Karpas-422 (cell line): ENCODE data around the gene SWSAP1. TPM values are rescaled to one million over a fixed set of nuclear protein-coding genes. Genes with fewer than 3 reads are reported as not detected.

Experiments used
- DNase-seq: peaks from one replicate; pipeline ENCODE4 v3.0.0-alpha.2; 2015
- H2AFZ ChIP-seq: fragments of 200-600 bp; sonication (generic); 2 replicates; pipeline ENCODE4 v1.6.1; 2014; ENCODE audit warnings: antibody characterized with exemption, low read length, mixed read lengths
- H3K27ac ChIP-seq: fragments of 200-600 bp; sonication (generic); 2 replicates; pipeline ENCODE4 v1.5.1; 2014; ENCODE audit warnings: mild to moderate bottlenecking, low read length, moderate library complexity
- H3K27me3 ChIP-seq: fragments of 200-600 bp; sonication (generic); 2 replicates; pipeline ENCODE4 v1.6.1; 2014; ENCODE audit warnings: low read length, mixed read lengths
- H3K36me3 ChIP-seq: fragments of 200-600 bp; sonication (generic); 2 replicates; pipeline ENCODE4 v1.6.1; 2014; ENCODE audit warnings: low read length, mixed read lengths; ENCODE audit not compliant: insufficient read depth
- H3K4me1 ChIP-seq: fragments of 200-600 bp; sonication (generic); 2 replicates; pipeline ENCODE4 v1.6.1; 2014; ENCODE audit warnings: mild to moderate bottlenecking, low read length, mixed read lengths
- H3K4me2 ChIP-seq: fragments of 200-600 bp; sonication (generic); 2 replicates; pipeline ENCODE4 v1.6.1; 2014; ENCODE audit warnings: low read length, low read depth, mild to moderate bottlenecking; ENCODE audit not compliant: poor library complexity, severe bottlenecking
- H3K4me3 ChIP-seq: fragments of 200-600 bp; sonication (generic); 2 replicates; pipeline ENCODE4 v1.5.1; 2014; ENCODE audit warnings: mild to moderate bottlenecking, antibody characterized with exemption, low read length, mixed read lengths
- H3K79me2 ChIP-seq: fragments of 200-600 bp; sonication (generic); 2 replicates; pipeline ENCODE4 v1.6.1; 2014; ENCODE audit warnings: mild to moderate bottlenecking, low read length, mixed read lengths
- H3K9ac ChIP-seq: fragments of 200-600 bp; sonication (generic); 2 replicates; pipeline ENCODE4 v1.6.0; 2014; ENCODE audit warnings: low read length
- H3K9me2 ChIP-seq: fragments of 200-600 bp; sonication (generic), shearing (Covaris generic); replicated peaks from 2 replicates; pipeline ENCODE4 v1.6.0; 2014; ENCODE audit warnings: mild to moderate bottlenecking, low read length, moderate library complexity; ENCODE audit not compliant: insufficient read depth
- H3K9me3 ChIP-seq: fragments of 300-700, 200-600 bp; sonication (generic); 2 replicates; pipeline ENCODE4 v1.6.1; 2014; ENCODE audit warnings: low read length, mixed read lengths
- H4K20me1 ChIP-seq: fragments of 200-600 bp; sonication (generic); 2 replicates; pipeline ENCODE4 v1.6.1; 2014; ENCODE audit warnings: mild to moderate bottlenecking, antibody characterized with exemption, low read length, low read depth; ENCODE audit not compliant: insufficient read depth
- total RNA-seq: library from RNA; depleted of rRNA; stranded (reverse); fragments of >200 nt; shearing (Covaris generic); gene quantifications from 2 replicates; pipeline ENCODE4 v1.2.3, GENCODE V29; 2014; ENCODE audit warnings: low replicate concordance

The SWSAP1 gene
- total RNA-seq, 1 experiment from 2014 or later = 7.4 TPM

- Histone ChIP-seq H3K27ac (no peak overlapping the region), H3K4me2 (no peak overlapping the region), H3K9ac (no peak overlapping the region), H2AFZ (no peak overlapping the region), H3K4me1 (no peaks in the 10 kb centered on the region), H3K9me2 (no peaks in the 10 kb centered on the region), H3K9me3 (no peaks in the 10 kb centered on the region), H4K20me1 (no peaks in the 10 kb centered on the region), H3K4me3 (no peak overlapping the region), H3K79me2 (no peaks in the 10 kb centered on the region), H3K36me3 (no peaks in the 10 kb centered on the region), H3K27me3 (no peaks in the 10 kb centered on the region)
- DNase-seq = no peak
Measured at GRCh38 chr19:11390359-11390758, 15.9 kb downstream of the SWSAP1 start.

GRCh38 chr19:11390933-11391680, 16.6 kb downstream of the SWSAP1 start:
- H3K9me2 ChIP-seq = no peaks in the 10 kb centered on the region
- no peak overlapping the region for H3K27ac ChIP-seq
- no peak for DNase-seq
- no peaks in the 10 kb centered on the region for H4K20me1 ChIP-seq
- H3K4me2 ChIP-seq = no peak overlapping the region
- H3K79me2 ChIP-seq = no peaks in the 10 kb centered on the region
- no peak overlapping the region for H3K9ac ChIP-seq
- H3K9me3 ChIP-seq = no peaks in the 10 kb centered on the region
- no peaks in the 10 kb centered on the region for H3K36me3 ChIP-seq
- H3K4me1 ChIP-seq = no peaks in the 10 kb centered on the region
- H3K4me3 ChIP-seq = no peak overlapping the region
- H2AFZ ChIP-seq = no peak overlapping the region
- no peaks in the 10 kb centered on the region for H3K27me3 ChIP-seq

GRCh38 chr19:11397089-11397610, 22.7 kb downstream of the SWSAP1 start:
- H3K4me3 ChIP-seq = no peak overlapping the region
- H3K9ac ChIP-seq = no peak overlapping the region
- no peaks in the 10 kb centered on the region for H3K36me3 ChIP-seq
- no peaks in the 10 kb centered on the region for H3K9me3 ChIP-seq
- H3K9me2 ChIP-seq = no peaks in the 10 kb centered on the region
- no peaks in the 10 kb centered on the region for H4K20me1 ChIP-seq
- no peaks in the 10 kb centered on the region for H3K79me2 ChIP-seq
- no peaks in the 10 kb centered on the region for H3K4me1 ChIP-seq
- H2AFZ ChIP-seq = no peak overlapping the region
- no peak overlapping the region for H3K27ac ChIP-seq
- no peak overlapping the region for H3K4me2 ChIP-seq
- H3K27me3 ChIP-seq = no peaks in the 10 kb centered on the region
- DNase-seq = no peak

- Histone ChIP-seq H3K27ac (no peak overlapping the region), H3K79me2 (no peaks in the 10 kb centered on the region), H3K4me3 (no peak overlapping the region), H4K20me1 (no peaks in the 10 kb centered on the region), H3K36me3 (no peaks in the 10 kb centered on the region), H3K9ac (no peak overlapping the region), H2AFZ (no peak overlapping the region), H3K4me2 (no peak overlapping the region), H3K9me3 (no peaks in the 10 kb centered on the region), H3K4me1 (no peaks in the 10 kb centered on the region), H3K27me3 (no peaks in the 10 kb centered on the region), H3K9me2 (no peaks in the 10 kb centered on the region)
- no peak for DNase-seq
Measured at GRCh38 chr19:11399667-11400066, 25.2 kb downstream of the SWSAP1 start.

- no peaks in the 10 kb centered on the region for H3K79me2 ChIP-seq
- H3K9ac ChIP-seq = no peak overlapping the region
- H3K4me2 ChIP-seq = no peak overlapping the region
- no peak overlapping the region for H3K27ac ChIP-seq
- H2AFZ ChIP-seq = no peak overlapping the region
- H3K9me2 ChIP-seq = no peaks in the 10 kb centered on the region
- H3K9me3 ChIP-seq = no peaks in the 10 kb centered on the region
- no peaks in the 10 kb centered on the region for H3K36me3 ChIP-seq
- H3K4me1 ChIP-seq = no peaks in the 10 kb centered on the region
- H3K27me3 ChIP-seq = no peaks in the 10 kb centered on the region
- no peak overlapping the region for H3K4me3 ChIP-seq
- DNase-seq = no peak
- no peaks in the 10 kb centered on the region for H4K20me1 ChIP-seq
Measured at GRCh38 chr19:11400798-11401197, 26.3 kb downstream of the SWSAP1 start.

GRCh38 chr19:11401808-11402543, 27.5 kb downstream of the SWSAP1 start:
- H3K27me3 ChIP-seq = no peaks in the 10 kb centered on the region
- no peaks in the 10 kb centered on the region for H3K9me3 ChIP-seq
- H3K4me3 ChIP-seq = no peak overlapping the region
- no peak overlapping the region for H3K9ac ChIP-seq
- no peaks in the 10 kb centered on the region for H3K36me3 ChIP-seq
- no peaks in the 10 kb centered on the region for H3K9me2 ChIP-seq
- no peak overlapping the region for H3K4me2 ChIP-seq
- no peak overlapping the region for H3K27ac ChIP-seq
- H2AFZ ChIP-seq = no peak overlapping the region
- H3K79me2 ChIP-seq = no peaks in the 10 kb centered on the region
- no peaks in the 10 kb centered on the region for H4K20me1 ChIP-seq
- no peaks in the 10 kb centered on the region for H3K4me1 ChIP-seq
- DNase-seq = no peak

- no peaks in the 10 kb centered on the region for H3K79me2 ChIP-seq
- no peak overlapping the region for H3K27ac ChIP-seq
- no peaks in the 10 kb centered on the region for H3K36me3 ChIP-seq
- no peak overlapping the region for H3K9ac ChIP-seq
- H3K4me1 ChIP-seq = no peaks in the 10 kb centered on the region
- no peak overlapping the region for H2AFZ ChIP-seq
- no peaks in the 10 kb centered on the region for H3K9me2 ChIP-seq
- H3K4me2 ChIP-seq = no peak overlapping the region
- no peaks in the 10 kb centered on the region for H4K20me1 ChIP-seq
- H3K27me3 ChIP-seq = no peaks in the 10 kb centered on the region
- DNase-seq = no peak
- H3K9me3 ChIP-seq = no peaks in the 10 kb centered on the region
- no peak overlapping the region for H3K4me3 ChIP-seq
Measured at GRCh38 chr19:11404588-11405222, 30.2 kb downstream of the SWSAP1 start.
